Inflammatory macrophage treated with lipopolysaccharide for 4 hours (primary cell): ENCODE data around the gene FOXO6.

Experiments used
- DNase-seq: peaks from one replicate; pipeline ENCODE4 v3.0.0-alpha.2; 2020

Gene FOXO6

DNA sequence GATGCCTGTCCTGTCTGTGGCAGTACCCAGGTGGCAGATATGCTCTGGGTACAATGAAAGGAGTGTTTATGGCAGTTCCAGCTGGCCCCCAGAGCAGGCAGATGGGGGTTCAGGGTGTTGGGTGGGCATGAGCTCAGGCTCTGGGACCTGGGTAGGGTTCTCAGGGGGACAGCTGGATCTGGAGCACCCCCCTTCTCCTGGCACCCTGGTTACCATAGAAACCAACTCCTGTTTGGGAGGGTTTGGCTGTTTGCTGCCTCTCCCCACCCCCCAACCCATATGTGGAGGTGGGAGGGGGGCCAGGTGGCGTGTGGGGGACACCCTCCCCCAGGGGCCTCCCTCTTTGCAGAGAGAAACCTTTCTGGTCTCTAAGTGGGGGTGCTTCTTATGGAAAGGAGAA, 7.1 kb downstream of the FOXO6 start:
- no peak for DNase-seq

DNA sequence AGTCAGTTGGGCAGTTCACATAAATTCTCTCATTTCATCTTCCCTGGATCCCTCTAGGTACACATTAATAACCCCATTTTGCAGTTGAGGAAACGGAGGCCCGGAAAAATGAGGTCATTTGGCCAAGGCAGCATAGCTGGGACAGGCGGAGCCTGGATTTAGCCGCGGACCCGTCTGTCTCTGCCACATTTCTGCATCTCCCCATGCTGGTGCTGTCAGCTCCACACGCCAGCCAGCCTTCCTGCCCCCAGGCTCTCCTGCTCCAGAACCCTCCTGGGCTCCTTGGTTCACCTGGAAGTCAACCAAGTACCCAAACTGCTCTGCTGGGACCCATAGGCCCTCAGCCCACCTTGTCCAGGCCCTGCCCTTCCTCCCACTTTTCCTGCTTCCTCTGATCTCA, 7.6 kb downstream of the FOXO6 start:
- DNase-seq, result no peak

DNA sequence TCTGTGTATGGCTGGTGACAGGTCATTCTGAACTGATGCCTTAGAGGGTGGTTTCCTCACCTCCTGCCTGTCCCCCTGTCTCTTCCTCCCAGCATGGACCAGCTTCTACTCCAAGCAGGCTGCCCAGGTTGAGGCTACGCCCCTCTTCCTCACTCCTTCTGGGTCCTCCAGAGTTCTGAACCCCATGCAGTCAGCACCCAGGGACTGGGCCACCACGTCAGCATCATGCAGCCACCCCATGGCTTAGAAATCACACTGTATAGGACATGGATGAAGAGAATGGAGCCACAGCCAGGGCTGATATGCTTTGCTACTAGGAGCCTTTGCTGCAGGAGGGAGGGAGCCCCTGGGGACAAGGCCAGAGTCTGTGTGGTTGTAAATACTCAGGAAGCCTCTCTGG, 8.3 kb downstream of the FOXO6 start:
- DNase-seq, result no peak

GRCh38 chr1:41370225-41370624, 9.0 kb downstream of the FOXO6 start:
- no peak for DNase-seq

DNA sequence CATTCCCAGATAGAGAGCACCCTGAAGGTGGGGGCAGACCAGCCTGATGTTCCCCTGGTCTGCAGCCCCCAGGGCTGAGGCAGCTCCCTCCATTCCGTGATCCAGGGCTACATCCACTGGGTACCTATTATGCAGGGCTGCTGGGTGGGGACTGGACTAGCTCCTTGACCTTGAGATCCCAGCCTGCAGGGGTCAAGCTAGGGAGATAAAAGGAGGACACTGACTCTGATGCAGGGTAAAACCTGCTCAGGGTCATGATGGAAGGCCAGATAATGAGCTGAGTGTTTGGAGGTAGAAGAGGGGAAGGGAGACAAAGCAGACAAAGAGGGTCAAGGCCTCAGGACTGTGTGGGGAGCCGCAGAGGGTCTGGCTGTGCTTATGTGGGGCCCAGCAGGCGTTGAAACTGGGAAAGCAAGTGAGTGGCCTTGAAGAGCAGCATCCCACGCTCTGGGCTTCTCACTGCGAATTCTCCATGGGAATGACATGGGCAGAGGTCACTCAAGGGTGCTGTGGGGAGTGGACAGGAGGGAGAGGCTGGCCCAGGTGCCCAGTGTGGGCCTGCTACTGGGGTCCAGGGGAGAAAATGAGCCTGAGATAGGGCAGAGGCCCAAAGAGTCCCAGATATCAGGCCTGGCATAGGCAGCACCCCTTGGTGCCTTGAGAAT, 9.7 kb downstream of the FOXO6 start:
- DNase-seq, result no peak

- DNase-seq, result peak; percentile 23
These were observed 10.7 kb downstream of the FOXO6 start for GRCh38 chr1:41371630-41372599.

- DNase-seq, result no peak
These were observed 11.4 kb downstream of the FOXO6 start for GRCh38 chr1:41372600-41372993.

DNA sequence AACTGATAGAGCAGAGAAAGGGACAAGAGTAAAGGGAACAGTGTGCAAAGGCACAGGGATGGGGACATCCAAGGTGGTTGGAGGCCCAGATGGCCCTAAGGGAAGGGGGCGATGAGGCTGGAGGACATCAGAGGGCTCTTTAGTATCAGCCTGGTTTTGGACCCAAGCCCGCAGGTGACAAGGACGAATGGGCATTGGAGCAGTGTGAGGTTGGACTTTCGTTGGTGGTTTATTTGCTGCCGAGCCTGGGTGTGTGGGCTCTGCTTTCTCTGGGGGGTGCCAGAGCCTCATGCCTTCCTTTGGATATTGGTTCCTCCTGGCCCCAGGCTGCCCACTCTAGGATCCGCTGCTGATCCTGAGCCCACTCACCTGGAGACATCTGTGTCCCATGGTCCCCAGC, 12.1 kb downstream of the FOXO6 start:
- no peak for DNase-seq

DNA sequence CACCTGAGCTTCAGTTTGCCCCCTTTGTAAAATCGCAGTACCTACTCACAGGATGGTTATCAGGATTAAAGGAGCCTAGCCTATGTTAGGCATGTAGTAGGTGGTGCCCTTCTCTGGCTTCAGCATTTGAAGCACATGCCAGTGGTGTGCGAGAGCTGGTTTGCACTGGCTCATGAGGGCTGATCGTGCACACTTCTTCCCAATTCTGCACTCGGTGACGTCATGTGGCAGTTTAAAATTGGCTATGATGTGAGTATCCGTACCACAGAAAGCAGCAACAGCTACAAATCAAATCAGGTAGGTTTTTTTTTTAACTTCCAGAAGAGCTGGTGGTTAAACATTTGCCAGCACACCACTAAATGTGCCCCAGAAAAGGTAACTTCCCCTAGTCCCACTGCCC, 13.5 kb downstream of the FOXO6 start:
- DNase-seq, result no peak

DNA sequence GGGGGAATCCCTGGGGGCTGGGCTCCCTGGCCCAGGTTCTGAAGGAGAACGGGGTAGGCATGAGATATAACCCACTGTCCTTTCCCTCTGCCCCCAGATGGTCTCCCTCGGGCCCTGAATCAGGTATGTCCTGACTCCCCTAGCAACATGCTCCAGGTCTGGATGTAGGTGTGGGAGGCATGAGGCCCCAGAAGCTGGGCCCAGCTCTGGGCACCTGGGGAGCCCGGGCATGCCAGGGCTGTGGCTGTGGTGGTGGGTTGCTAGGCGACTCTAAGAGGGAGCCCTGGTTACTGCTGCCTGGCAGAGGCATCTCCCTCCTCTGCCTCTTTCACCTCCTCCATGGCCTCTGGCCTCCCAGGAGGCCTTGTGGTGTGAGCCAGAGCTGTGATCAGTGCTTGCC, 16.2 kb downstream of the FOXO6 start:
- no peak for DNase-seq

GRCh38 chr1:41378222-41378621, 17.0 kb downstream of the FOXO6 start:
- DNase-seq, result no peak

GRCh38 chr1:41378999-41379737, 17.9 kb downstream of the FOXO6 start:
- DNase-seq, result no peak

- no peak for DNase-seq
These were observed 18.5 kb downstream of the FOXO6 start for GRCh38 chr1:41379738-41380130.

DNA sequence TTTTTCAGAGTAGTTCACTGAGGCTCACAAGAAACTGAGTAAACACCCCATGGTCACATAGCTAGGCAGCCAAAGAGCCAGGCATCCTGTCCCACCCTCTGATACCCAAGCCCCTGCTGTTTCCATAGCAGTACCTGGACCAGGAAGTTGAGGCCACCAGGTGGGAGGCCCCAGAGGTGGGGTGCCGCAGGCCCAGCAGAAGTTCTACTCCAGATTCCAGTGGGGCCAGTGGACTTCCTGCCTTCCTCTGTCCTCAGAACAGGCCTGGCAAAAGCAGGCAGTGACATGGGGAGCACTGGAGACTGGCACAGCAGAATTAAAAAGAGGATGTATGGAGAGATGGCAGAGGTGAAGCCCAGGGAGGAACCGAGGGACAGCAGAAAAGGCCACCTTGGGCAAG, 19.0 kb downstream of the FOXO6 start:
- no peak for DNase-seq

DNA sequence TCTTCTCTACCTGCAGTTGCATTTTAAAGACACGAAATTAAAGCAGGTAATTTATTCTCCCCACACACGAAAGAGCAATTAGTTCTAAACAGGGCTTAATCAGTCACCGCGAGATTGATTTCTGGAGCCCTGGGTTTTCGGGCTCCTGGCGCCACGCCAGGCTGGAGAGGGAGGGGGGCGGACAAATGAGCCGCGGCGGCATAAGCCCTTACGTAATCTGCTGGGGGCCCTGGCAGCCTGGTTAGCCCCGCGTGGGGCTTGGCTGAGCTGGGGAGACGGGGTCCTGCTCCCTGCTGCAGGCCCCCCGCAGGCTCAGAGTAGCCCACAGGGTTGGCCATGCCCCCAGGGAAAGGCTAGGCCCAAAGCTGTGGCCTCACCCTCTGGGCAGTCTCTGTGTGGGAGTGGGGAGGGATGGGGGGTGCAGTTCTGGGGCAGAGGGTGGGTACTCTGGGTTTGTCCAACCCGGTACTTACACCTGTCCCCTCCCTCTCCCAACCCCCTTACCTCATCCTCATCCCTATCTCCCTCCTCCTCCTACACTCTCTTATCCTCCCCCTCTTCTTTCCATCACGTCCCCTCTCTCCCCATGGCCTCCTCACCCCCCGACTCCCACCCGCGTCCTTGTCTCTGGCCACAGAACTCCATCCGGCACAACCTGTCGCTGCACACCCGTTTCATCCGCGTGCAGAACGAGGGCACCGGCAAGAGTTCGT, 19.9 kb downstream of the FOXO6 start:
- DNase-seq, result no peak

DNA sequence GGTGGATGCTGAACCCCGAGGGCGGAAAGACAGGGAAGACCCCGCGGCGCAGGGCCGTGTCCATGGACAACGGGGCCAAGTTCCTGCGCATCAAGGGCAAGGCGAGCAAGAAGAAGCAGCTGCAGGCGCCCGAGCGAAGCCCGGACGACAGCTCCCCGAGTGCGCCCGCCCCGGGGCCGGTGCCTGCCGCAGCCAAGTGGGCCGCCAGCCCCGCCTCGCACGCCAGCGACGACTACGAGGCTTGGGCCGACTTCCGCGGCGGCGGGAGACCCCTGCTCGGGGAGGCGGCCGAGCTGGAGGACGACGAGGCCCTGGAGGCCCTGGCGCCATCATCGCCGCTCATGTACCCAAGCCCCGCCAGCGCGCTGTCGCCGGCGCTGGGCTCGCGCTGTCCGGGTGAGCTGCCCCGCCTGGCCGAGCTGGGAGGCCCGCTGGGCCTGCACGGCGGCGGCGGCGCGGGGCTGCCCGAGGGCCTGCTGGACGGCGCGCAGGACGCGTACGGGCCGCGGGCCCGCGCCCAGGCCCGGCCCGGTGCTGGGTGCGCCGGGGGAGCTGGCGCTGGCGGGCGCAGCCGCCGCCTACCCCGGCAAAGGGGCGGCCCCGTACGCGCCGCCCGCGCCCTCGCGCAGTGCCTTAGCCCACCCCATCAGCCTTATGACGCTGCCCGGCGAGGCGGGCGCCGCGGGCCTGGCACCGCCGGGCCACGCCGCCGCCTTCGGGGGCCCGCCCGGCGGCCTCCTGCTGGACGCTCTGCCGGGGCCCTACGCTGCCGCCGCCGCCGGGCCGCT, 20.7 kb downstream of the FOXO6 start:
- peak; percentile 9 for DNase-seq

DNA sequence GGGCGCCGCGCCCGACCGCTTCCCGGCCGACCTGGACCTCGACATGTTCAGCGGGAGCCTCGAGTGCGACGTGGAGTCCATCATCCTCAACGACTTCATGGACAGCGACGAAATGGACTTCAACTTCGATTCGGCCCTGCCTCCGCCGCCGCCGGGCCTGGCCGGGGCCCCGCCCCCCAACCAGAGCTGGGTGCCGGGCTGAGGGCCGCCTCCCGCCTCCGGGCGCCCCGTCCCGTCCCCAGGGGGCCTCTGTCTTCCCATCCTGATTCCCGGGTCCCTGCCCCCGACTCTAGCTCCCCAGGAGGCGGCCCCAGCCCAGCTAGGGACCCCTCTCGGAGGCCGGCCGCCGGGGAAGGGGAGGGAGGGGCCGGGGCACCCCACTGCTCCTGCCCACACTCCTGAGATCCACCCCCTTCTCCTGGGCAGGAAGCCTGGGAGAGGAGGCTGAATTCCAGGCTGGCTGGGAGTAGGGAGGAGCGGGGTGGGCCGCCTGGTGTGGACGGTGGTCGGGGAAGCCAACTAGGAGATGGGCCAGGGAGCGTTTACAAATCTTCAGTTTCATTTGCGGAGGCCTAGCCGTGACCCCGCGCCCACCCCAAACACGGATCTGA, 21.4 kb downstream of the FOXO6 start:
- no peak for DNase-seq

GRCh38 chr1:41383094-41383852, 22.0 kb downstream of the FOXO6 start:
- peak; percentile 29 for DNase-seq

DNA sequence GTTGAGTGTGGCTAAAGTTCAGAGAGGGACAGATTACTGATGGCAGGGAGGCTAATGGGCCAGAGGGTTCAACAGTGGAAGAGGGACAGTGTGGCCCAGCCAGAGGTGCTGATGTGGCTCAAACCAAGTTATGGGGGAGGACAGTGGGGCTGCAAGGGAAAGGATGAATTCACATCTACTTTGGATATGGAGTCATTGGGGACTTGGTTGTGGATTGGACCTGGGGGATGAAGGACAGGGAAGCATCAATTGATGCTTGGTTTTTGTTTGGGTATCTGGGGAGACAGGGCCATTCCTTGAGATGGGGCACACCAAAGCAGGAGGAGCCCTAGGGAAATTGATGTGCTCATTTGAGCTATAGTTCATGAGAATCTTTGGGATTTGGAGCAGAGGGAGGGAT, 23.3 kb downstream of the FOXO6 start:
- DNase-seq, result no peak

GRCh38 chr1:41385398-41386195, 24.4 kb downstream of the FOXO6 start:
- no peak for DNase-seq
